ENCODE measurements around the gene OR2M5. TPM values are rescaled to one million over a fixed set of nuclear protein-coding genes. Genes with fewer than 3 reads are reported as not detected.

Gene OR2M5
- total RNA-seq, 1 donor from 2014 or later, result not detected

- no peak for DNase-seq (ENCODE audit: low spot score)
- Mint-ChIP-seq H3K36me3 (ENCODE audit: low read depth, unreplicated experiment) (peaks cover 5% of the 10 kb centered on the region), H3K27ac (ENCODE audit: unreplicated experiment) (no peak overlapping the region), H3K4me3 (ENCODE audit: unreplicated experiment) (no peak overlapping the region), H3K4me1 (ENCODE audit: unreplicated experiment) (no peaks in the 10 kb centered on the region), H3K27me3 (ENCODE audit: unreplicated experiment) (no peaks in the 10 kb centered on the region), H3K9me3 (ENCODE audit: unreplicated experiment) (peaks cover 23% of the 10 kb centered on the region)
- TF ChIP-seq CTCF (IDR thresholded peaks at IDR 0.05; ENCODE audit: unreplicated experiment), result no peak
Observed at GRCh38 chr1:248183996-248184395, 39.0 kb downstream of the OR2M5 start.

- Mint-ChIP-seq H3K9me3 (ENCODE audit: unreplicated experiment) (peaks cover 24% of the 10 kb centered on the region), H3K27ac (ENCODE audit: unreplicated experiment) (no peak overlapping the region), H3K4me1 (ENCODE audit: unreplicated experiment) (no peaks in the 10 kb centered on the region), H3K36me3 (ENCODE audit: low read depth, unreplicated experiment) (peaks cover 5% of the 10 kb centered on the region), H3K27me3 (ENCODE audit: unreplicated experiment) (peaks cover 1% of the 10 kb centered on the region), H3K4me3 (ENCODE audit: unreplicated experiment) (no peak overlapping the region)
- TF ChIP-seq CTCF (IDR thresholded peaks at IDR 0.05; ENCODE audit: unreplicated experiment), result no peak
- no peak for DNase-seq (ENCODE audit: low spot score)
Observed at GRCh38 chr1:248187363-248187762, 42.4 kb downstream of the OR2M5 start.

DNA sequence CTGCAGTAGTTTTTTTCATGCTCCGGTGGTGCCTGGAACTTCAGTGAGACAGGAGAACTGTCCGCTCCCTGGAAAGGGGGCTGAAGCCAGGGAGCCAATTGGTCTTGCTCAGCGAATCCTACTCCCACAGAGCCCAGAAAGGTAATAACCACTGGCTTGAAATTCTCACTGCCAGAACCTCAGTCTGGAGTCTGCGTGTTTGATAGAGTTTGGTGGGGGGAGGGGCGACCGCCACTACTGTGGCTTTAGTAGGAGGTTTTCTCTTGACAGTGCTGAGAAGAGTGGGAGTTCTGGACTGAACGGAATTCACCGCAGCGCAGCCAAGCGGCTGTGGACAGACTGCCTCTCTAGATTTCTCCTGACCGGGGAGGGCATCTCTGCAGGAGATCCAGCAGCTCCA lies 44.1 kb downstream of the OR2M5 start:
- Mint-ChIP-seq H3K4me1 (ENCODE audit: unreplicated experiment) (no peaks in the 10 kb centered on the region), H3K4me3 (ENCODE audit: unreplicated experiment) (no peak overlapping the region), H3K36me3 (ENCODE audit: low read depth, unreplicated experiment) (peaks cover 5% of the 10 kb centered on the region), H3K27ac (ENCODE audit: unreplicated experiment) (no peak overlapping the region), H3K9me3 (ENCODE audit: unreplicated experiment) (peaks cover 24% of the 10 kb centered on the region), H3K27me3 (ENCODE audit: unreplicated experiment) (peaks cover 3% of the 10 kb centered on the region)
- DNase-seq (ENCODE audit: low spot score), result no peak
- TF ChIP-seq CTCF (IDR thresholded peaks at IDR 0.05; ENCODE audit: unreplicated experiment), result no peak

DNA sequence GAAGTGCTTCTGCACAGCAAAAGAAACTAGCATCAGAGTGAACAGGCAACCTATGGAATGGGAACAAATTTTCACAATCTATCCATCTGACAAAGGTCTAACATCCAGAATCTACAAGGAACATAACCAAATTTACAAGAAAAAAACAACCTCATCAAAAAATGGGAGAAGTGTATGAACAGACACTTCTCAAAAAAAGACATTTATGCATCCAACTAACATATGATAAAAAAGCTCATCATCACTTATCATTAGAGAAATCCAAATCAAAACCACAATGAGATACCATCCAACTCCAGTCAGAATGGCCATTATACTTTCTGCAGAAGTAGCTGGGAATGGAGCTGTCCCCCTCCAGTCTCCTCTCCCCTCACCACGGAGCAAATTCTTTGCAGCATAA lies 49.2 kb downstream of the OR2M5 start:
- Mint-ChIP-seq H3K27ac (ENCODE audit: unreplicated experiment) (no peak overlapping the region), H3K36me3 (ENCODE audit: low read depth, unreplicated experiment) (no peaks in the 10 kb centered on the region), H3K4me1 (ENCODE audit: unreplicated experiment) (no peaks in the 10 kb centered on the region), H3K4me3 (ENCODE audit: unreplicated experiment) (no peak overlapping the region), H3K9me3 (ENCODE audit: unreplicated experiment) (peaks cover 5% of the 10 kb centered on the region), H3K27me3 (ENCODE audit: unreplicated experiment) (peaks cover 3% of the 10 kb centered on the region)
- no peak for DNase-seq (ENCODE audit: low spot score)
- TF ChIP-seq CTCF (IDR thresholded peaks at IDR 0.05; ENCODE audit: unreplicated experiment), result no peak

Other genes with a start within 250 kb of the OR2M5 start
- gene OR2W3, start 249.6 kb upstream of the OR2M5 start, total RNA-seq (ENCODE audit: unreplicated experiment), result 0.87 TPM
- not detected for gene OR2T8, start 224.9 kb upstream of the OR2M5 start, total RNA-seq (ENCODE audit: unreplicated experiment)
- not detected for gene OR2AJ1, start 220.3 kb upstream of the OR2M5 start, total RNA-seq (ENCODE audit: unreplicated experiment)
- gene OR2L8, start 196.3 kb upstream of the OR2M5 start, total RNA-seq (ENCODE audit: unreplicated experiment), result not detected
- not detected for gene OR2AK2, start 179.9 kb upstream of the OR2M5 start, total RNA-seq (ENCODE audit: unreplicated experiment)
- not detected for gene OR2L5, start 131.5 kb upstream of the OR2M5 start, total RNA-seq (ENCODE audit: unreplicated experiment)
- gene OR2L2, start 115.1 kb upstream of the OR2M5 start, total RNA-seq (ENCODE audit: unreplicated experiment), result not detected
- gene OR2L3, start 98.3 kb upstream of the OR2M5 start, total RNA-seq (ENCODE audit: unreplicated experiment), result not detected
- not detected for gene OR2L13, start 50.0 kb upstream of the OR2M5 start, total RNA-seq (ENCODE audit: unreplicated experiment)
- not detected for gene OR2M2, start 29.7 kb downstream of the OR2M5 start, total RNA-seq (ENCODE audit: unreplicated experiment)
- not detected for gene OR2M3, start 52.1 kb downstream of the OR2M5 start, total RNA-seq (ENCODE audit: unreplicated experiment)
- gene OR2M4, start 86.3 kb downstream of the OR2M5 start, total RNA-seq (ENCODE audit: unreplicated experiment), result not detected
- not detected for gene OR2T33, start 132.8 kb downstream of the OR2M5 start, total RNA-seq (ENCODE audit: unreplicated experiment)
- gene OR2T12, start 158.3 kb downstream of the OR2M5 start, total RNA-seq (ENCODE audit: unreplicated experiment), result not detected
- not detected for gene OR2M7, start 179.4 kb downstream of the OR2M5 start, total RNA-seq (ENCODE audit: unreplicated experiment)
- not detected for gene OR14C36, start 203.6 kb downstream of the OR2M5 start, total RNA-seq (ENCODE audit: unreplicated experiment)
- gene OR2T4, start 216.5 kb downstream of the OR2M5 start, total RNA-seq (ENCODE audit: unreplicated experiment), result not detected
- gene OR2T6, start 230.6 kb downstream of the OR2M5 start, total RNA-seq (ENCODE audit: unreplicated experiment), result not detected